GM12878 (cell line): ENCODE results near the gene PLSCR3.

Experiments
- BCL3 ChIP-seq: IDR thresholded peaks from 2 replicates; pipeline ENCODE4 v1.6.1; 2011; ENCODE audit warnings: borderline replicate concordance, low read depth, mild to moderate bottlenecking, moderate library complexity, low read length; ENCODE audit not compliant: insufficient read depth, poor library complexity, severe bottlenecking
- CHD1 ChIP-seq: IDR thresholded peaks from 2 replicates; pipeline ENCODE4 v1.6.1; 2012; ENCODE audit warnings: low read depth, low read length, improper control_type of control experiment
- JUND ChIP-seq: IDR thresholded peaks from 2 replicates; pipeline ENCODE4 v1.6.1; 2012; ENCODE audit warnings: low read depth, mild to moderate bottlenecking, low read length, improper control_type of control experiment, moderate library complexity
- MTA3 ChIP-seq: IDR thresholded peaks from 2 replicates; pipeline ENCODE4 v1.6.1; 2012; ENCODE audit warnings: low read length, inconsistent platforms, borderline replicate concordance
- TAF1 ChIP-seq: IDR thresholded peaks from 2 replicates; pipeline ENCODE4 v1.6.1; 2011; ENCODE audit warnings: mild to moderate bottlenecking, low read depth, low read length, borderline replicate concordance
- TF ChIP-seq, protein P1 (sequence below), 3 experiments: IDR thresholded peaks in 2 of 3; conservative IDR thresholded peaks in 1 of 3; 2 replicates each; pipeline ENCODE4 v1.5.1; 2011; ENCODE audit warnings: low read depth in 3 of 3, low read length in 3 of 3, mild to moderate bottlenecking in 3 of 3, control low read depth in 2 of 3, moderate library complexity in 2 of 3, inconsistent platforms in 1 of 3, mixed read lengths in 1 of 3; ENCODE audit not compliant: control insufficient read depth in 2 of 3, insufficient read depth in 1 of 3; ENCODE audit errors: extremely low read depth in 1 of 3

GRCh38 chr17:7389924-7390910 is 4.1 kb downstream of the PLSCR3 start:
- no peak for TF ChIP-seq JUND
- TF ChIP-seq BCL3 = no peak
- TF ChIP-seq CHD1 = no peak
- TF ChIP-seq TAF1 = no peak
- TF ChIP-seq, protein P1, sequence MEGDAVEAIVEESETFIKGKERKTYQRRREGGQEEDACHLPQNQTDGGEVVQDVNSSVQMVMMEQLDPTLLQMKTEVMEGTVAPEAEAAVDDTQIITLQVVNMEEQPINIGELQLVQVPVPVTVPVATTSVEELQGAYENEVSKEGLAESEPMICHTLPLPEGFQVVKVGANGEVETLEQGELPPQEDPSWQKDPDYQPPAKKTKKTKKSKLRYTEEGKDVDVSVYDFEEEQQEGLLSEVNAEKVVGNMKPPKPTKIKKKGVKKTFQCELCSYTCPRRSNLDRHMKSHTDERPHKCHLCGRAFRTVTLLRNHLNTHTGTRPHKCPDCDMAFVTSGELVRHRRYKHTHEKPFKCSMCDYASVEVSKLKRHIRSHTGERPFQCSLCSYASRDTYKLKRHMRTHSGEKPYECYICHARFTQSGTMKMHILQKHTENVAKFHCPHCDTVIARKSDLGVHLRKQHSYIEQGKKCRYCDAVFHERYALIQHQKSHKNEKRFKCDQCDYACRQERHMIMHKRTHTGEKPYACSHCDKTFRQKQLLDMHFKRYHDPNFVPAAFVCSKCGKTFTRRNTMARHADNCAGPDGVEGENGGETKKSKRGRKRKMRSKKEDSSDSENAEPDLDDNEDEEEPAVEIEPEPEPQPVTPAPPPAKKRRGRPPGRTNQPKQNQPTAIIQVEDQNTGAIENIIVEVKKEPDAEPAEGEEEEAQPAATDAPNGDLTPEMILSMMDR (IDR thresholded peaks at IDR 0.05 in 2 of 3, conservative IDR thresholded peaks at IDR 0.05 in 1 of 3; ENCODE audit: control insufficient read depth in 2 of 3, extremely low read depth in 1 of 3, insufficient read depth in 1 of 3, low read depth in 3 of 3, low read length in 3 of 3) = no peak
- no peak for TF ChIP-seq MTA3
